Activated T-helper 17 cell treated with anti-CD3 and anti-CD28 coated beads, Interleukin-2, amount 50 U/mL, for 72 hours (primary cell): ENCODE results near the gene CLEC17A. TPM values are rescaled to one million over a fixed set of nuclear protein-coding genes. Genes with fewer than 3 reads are reported as not detected.

ENCODE experiments used
- ATAC-seq: fragments of 150-1000 bp; cut with Tn5 transposase; replicated peaks from 2 replicates; pipeline ENCODE4 v1.10.0; 2021; ENCODE audit warnings: mild to moderate bottlenecking, moderate library complexity
- H3K27ac Mint-ChIP-seq: one replicate; pipeline ENCODE4 v1.8.0; 2022; ENCODE audit warnings: mixed read lengths
- H3K27me3 Mint-ChIP-seq: one replicate; pipeline ENCODE4 v1.8.0; 2022; ENCODE audit warnings: mixed read lengths
- H3K36me3 Mint-ChIP-seq: one replicate; pipeline ENCODE4 v1.8.0; 2022; ENCODE audit warnings: low read depth, mild to moderate bottlenecking, mixed read lengths
- H3K4me1 Mint-ChIP-seq: one replicate; pipeline ENCODE4 v1.8.0; 2022; ENCODE audit warnings: mixed read lengths
- H3K4me3 Mint-ChIP-seq: one replicate; pipeline ENCODE4 v1.8.0; 2022; ENCODE audit warnings: mild to moderate bottlenecking, mixed read lengths
- H3K9me3 Mint-ChIP-seq: one replicate; pipeline ENCODE4 v1.8.0; 2022; ENCODE audit warnings: mixed read lengths
- total RNA-seq, 2 donors: library from RNA; stranded (reverse); gene quantifications; one replicate each; pipeline ENCODE4 v1.2.3, GENCODE V29; 2022

The CLEC17A gene
- total RNA-seq, 2 donors from 2014 or later, result 0.78 to 2.0 TPM

DNA sequence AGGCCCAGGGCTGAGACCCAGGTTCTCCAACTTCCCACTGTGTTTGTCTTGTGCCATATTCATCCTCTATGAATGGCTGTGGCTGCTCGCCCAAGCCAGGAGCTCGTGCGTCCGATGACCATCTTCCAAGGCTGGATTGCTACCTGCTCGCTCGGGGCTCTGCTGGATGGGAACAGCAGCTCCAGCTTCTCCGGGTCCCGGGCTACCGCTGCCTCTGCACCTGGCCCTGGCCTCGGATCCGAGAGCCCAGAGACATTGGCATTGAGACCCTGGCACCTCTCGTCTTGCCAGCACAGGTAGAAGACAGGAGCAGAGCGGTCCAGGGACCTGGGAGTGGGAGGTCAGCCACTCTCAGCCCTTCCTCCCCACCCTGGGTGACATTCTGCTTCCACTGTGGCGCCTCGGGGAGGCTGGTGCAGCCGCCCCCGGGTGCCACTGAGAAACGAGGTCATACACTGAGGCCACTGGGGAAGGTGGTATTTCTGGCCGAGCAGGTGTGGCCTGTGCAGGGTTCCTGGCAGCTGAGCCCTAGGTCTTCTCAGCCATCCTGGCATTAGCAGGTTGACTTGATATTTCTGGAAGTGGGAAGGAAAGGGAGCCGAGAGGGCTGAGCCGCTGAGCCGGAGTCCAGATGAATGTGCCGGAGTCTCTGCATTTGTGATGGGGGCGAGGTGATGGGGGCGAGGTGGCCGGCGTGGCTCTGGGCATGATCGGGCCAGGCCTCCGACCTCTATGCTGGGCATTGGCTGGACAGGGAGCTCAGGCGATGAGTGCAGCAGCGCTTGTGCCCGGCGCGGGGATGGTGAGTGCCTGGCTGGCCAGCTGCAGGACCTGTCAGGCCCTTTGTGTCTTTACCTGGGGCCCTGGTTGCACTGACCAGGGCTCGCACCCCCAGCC, 29.6 kb upstream of the CLEC17A start:
- peaks cover 23% of the 10 kb centered on the region for H3K36me3 Mint-ChIP-seq
- H3K4me3 Mint-ChIP-seq, result no peak overlapping the region

DNA sequence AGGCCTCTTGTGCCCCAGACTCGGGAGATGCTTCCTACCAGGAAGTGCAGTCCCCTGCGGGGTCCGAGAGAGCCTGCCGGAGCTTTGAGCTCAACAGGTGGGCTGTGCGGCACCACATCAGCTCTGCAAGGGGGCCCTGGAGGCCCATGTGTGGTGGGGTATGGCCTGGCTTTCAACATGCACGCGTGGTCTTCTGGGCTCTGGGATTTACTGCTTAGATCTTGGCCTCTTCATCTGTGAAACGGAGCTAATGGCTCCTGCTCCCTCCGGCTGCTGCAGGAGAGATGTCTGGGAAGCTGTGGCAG, 29.0 kb upstream of the CLEC17A start:
- no peak for ATAC-seq
- peaks cover 19% of the 10 kb centered on the region for H3K4me1 Mint-ChIP-seq
- H3K27me3 Mint-ChIP-seq, result no peaks in the 10 kb centered on the region
- H3K27ac Mint-ChIP-seq, result peak overlapping the region; percentile 66
- H3K4me3 Mint-ChIP-seq, result no peak overlapping the region
- peaks cover 17% of the 10 kb centered on the region for H3K36me3 Mint-ChIP-seq
- no peaks in the 10 kb centered on the region for H3K9me3 Mint-ChIP-seq

More for the DNA sequence above, 29.6 kb upstream of the CLEC17A start:
- ATAC-seq, result no peak
- Mint-ChIP-seq H3K4me1 (peaks cover 19% of the 10 kb centered on the region), H3K27me3 (no peaks in the 10 kb centered on the region), H3K27ac (peak overlapping the region; percentile 66), H3K9me3 (no peaks in the 10 kb centered on the region)

DNA sequence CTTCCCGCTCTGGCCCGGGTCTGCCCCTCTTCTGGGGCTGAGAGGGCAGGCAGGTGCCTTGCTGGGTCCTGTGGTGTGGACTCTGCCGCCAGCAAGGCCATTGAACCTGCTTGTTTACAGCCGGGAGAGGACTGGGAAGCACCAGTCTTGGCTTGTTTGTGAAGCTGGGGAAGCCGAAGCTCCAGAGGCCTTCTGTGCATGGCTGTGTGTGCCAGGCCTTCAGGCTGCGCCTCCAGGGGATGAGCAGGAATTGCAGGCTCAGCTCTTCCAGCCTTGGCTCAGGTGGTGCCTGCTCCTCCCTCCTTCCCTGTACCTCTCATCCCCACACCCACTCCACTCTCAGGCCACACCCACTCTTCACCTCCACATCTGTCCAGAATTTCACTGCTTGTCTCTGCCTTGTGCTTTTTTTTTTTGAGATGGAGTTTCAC, 28.5 kb upstream of the CLEC17A start:
- H3K4me1 Mint-ChIP-seq, result peaks cover 19% of the 10 kb centered on the region
- no peak for ATAC-seq
- H3K9me3 Mint-ChIP-seq, result no peaks in the 10 kb centered on the region
- no peak overlapping the region for H3K27ac Mint-ChIP-seq
- no peaks in the 10 kb centered on the region for H3K27me3 Mint-ChIP-seq
- peaks cover 16% of the 10 kb centered on the region for H3K36me3 Mint-ChIP-seq
- no peak overlapping the region for H3K4me3 Mint-ChIP-seq

DNA sequence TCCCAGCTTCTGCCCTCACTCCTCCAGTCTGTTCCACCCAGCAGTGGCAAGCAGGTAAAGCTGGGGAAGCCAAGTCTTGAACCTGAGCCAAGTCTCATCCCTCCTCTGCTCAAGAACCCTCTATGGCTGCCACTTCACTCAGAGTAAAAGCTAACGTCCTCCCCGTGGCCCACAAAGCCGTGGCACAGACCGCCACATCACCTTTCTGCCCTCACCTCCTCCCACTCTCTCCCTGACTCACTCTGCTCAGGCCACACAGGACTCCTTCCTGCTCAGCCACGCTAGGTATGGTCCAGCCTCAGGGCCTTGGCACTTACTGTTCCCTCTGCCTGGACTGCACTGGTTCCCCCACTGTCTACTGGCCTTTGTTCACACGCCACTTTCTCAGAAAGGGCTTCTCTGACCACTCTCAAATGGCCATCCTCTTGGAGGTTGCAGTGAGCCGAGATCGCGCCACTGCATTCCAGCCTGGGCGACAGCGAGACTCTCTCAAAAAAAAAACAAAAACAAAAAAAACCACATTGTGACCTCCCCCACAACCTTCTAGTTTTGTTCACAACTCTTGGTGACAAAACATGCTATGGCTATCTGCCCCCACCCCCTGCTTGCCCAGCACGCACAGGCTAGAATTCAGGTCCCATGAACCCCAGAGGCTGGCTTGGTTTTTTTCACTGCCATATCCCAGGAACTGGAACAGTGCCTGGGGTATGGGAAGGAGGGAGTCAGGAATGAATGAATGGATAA, 26.8 kb upstream of the CLEC17A start:
- Mint-ChIP-seq H3K9me3 (no peaks in the 10 kb centered on the region), H3K4me1 (peaks cover 13% of the 10 kb centered on the region), H3K4me3 (peak overlapping the region; percentile 70), H3K36me3 (peaks cover 10% of the 10 kb centered on the region), H3K27ac (peak overlapping the region; percentile 90), H3K27me3 (no peaks in the 10 kb centered on the region)
- ATAC-seq, result peak; percentile 84

DNA sequence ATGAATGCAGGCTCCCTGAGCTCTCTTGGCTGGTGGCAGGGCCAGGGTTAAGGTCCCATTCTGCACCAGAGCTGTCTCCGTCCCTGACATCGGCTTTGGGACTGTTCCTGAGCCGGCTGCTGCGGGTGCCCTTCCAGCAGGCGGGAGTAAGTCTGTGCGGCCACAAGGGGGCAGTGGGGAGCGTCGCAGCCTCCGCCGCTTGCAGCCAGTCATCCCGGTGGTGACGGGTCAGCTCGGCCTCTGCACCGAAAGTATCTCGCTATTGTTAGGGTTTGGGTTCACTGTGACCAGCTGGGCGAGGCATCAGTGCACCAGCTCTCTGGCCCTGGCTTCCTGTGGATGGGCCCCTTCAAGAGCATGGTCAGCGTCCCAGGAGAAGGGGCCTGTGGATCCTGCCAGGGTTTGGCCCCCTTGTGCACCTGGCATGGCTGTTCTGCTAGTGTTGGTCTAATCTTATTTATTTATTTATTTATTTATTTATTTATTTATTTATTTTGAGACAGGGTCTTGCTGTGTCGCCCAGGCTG, 26.2 kb upstream of the CLEC17A start:
- ATAC-seq, result peak; percentile 84
- H3K4me1 Mint-ChIP-seq, result peaks cover 13% of the 10 kb centered on the region
- peak overlapping the region; percentile 90 for H3K27ac Mint-ChIP-seq
- H3K9me3 Mint-ChIP-seq, result no peaks in the 10 kb centered on the region
- H3K4me3 Mint-ChIP-seq, result peak overlapping the region; percentile 70
- no peaks in the 10 kb centered on the region for H3K27me3 Mint-ChIP-seq
- H3K36me3 Mint-ChIP-seq, result peaks cover 10% of the 10 kb centered on the region

DNA sequence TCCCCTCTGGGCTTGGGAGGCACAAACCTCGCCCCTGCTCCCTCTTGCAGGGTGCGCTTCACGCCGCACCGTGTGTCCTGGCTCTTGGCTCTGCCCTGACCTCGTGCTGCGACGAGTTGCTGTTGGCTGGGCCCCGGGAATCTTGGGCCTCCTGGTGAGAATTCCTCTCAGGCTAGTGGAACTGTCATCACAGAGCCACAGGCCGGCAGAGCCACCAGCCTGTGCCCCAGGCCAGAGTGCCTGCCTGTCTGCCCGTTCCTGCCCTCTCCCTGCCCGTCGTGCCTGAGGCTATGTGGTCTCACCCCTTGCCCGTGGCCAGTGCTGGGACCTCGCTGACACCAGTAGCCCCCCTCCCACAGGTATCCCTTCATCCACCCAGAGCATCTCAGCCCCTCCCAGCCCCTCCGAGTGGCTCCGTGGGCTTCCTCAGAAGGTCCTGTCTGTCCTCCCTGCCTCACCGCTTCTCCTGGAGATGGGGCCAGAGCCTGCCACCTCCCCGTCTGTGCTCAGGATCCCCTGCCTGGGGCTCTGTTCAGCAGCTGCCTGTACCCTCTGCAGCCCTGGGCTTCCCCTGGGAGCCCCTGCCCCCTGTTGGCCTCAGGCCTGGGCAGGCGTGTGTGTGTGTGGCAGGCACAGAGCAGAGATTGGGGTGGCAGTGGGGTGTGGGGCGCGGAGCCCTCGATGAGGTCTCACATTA, 24.4 kb upstream of the CLEC17A start:
- ATAC-seq, result no peak
- no peaks in the 10 kb centered on the region for H3K9me3 Mint-ChIP-seq
- H3K27ac Mint-ChIP-seq, result no peak overlapping the region
- peaks cover 10% of the 10 kb centered on the region for H3K36me3 Mint-ChIP-seq
- H3K4me1 Mint-ChIP-seq, result peaks cover 13% of the 10 kb centered on the region
- no peaks in the 10 kb centered on the region for H3K27me3 Mint-ChIP-seq
- no peak overlapping the region for H3K4me3 Mint-ChIP-seq

DNA sequence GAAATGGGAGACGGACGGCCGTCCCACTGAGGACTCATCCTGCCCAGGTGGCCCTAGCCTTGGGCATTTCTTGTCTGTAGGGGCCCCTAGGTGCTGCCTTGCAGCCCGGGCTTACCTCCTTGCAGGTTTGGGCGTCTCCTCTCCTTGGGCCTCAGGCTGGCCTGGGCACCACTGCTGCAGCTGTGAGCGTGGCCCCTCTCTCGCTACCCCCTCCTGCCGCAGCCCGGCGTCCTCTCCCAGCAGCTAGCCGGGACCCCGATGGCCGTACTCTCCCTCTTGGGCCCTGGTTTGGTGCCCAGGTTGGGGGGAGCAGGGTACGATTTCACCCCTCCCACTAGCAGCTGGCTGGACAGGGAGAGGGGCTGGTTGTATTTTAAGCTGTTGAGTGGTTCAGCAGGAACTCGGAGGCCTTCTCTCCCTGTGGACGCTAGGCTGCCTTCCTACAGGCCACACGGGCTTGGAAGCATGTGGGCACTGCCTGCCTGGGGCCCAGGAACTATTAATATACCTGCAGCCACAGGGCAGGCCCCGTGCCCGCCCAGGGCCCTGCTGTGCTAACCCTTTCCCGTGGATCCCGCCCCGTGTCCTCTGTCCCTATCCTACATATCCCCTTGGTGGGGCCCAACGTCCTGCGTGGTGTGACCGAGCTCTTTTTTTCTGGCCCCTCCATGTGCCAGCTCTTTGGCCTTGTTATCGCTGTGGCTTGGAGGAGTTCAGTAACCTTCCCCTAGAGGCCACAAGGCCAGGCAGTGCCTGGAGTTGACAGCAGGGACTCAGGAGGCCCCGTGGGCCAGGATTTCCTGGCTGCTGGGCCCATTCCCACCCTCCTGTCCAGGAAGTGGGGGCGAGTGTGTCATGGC, 22.7 kb upstream of the CLEC17A start:
- ATAC-seq, result no peak
- Mint-ChIP-seq H3K4me3 (no peak overlapping the region), H3K9me3 (no peaks in the 10 kb centered on the region), H3K27ac (peak overlapping the region; percentile 69), H3K27me3 (no peaks in the 10 kb centered on the region), H3K4me1 (peaks cover 13% of the 10 kb centered on the region), H3K36me3 (peaks cover 15% of the 10 kb centered on the region)

DNA sequence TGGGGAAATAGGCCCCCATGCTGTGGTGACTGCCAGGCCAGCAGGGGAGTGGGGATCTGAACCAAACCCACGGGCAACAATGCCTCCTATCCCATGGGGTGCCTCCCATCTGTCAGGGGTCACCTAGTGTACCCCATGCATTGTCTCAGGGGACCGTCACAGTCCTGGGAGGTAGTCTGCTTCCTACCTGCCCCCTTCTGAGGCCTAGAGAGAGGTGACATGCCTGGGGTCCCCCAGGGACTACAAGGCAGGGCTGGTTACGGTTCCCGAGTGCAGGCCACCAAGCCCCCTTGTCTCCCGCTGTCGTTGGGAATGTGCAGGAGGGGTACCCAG, 22.1 kb upstream of the CLEC17A start:
- H3K36me3 Mint-ChIP-seq, result peaks cover 16% of the 10 kb centered on the region
- H3K27me3 Mint-ChIP-seq, result no peaks in the 10 kb centered on the region
- no peak for ATAC-seq
- peaks cover 11% of the 10 kb centered on the region for H3K4me1 Mint-ChIP-seq
- H3K27ac Mint-ChIP-seq, result peak overlapping the region; percentile 69
- H3K9me3 Mint-ChIP-seq, result no peaks in the 10 kb centered on the region
- H3K4me3 Mint-ChIP-seq, result no peak overlapping the region

DNA sequence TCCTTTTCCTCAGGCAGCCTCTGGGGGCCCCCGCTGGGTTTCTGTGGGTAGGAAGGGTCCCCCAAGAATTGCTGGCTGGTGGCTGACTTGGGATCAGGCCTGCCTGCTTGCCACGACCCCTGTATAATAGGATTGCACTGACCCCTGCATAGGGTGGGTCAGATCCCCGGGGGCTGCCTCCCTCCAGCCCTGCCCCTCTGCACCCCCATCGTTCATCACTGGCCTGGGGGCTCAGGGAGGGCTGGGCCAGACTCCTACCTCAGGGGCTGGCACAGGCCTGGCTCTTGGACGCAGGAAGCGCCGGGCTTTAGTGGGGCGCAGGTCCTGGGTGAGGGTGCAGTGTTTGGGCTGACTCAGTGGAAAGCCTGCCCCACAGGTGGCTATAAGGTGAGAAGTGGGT, 21.6 kb upstream of the CLEC17A start:
- Mint-ChIP-seq H3K4me3 (no peak overlapping the region), H3K27ac (no peak overlapping the region), H3K4me1 (peaks cover 6% of the 10 kb centered on the region), H3K36me3 (peaks cover 16% of the 10 kb centered on the region), H3K27me3 (no peaks in the 10 kb centered on the region), H3K9me3 (no peaks in the 10 kb centered on the region)
- no peak for ATAC-seq

DNA sequence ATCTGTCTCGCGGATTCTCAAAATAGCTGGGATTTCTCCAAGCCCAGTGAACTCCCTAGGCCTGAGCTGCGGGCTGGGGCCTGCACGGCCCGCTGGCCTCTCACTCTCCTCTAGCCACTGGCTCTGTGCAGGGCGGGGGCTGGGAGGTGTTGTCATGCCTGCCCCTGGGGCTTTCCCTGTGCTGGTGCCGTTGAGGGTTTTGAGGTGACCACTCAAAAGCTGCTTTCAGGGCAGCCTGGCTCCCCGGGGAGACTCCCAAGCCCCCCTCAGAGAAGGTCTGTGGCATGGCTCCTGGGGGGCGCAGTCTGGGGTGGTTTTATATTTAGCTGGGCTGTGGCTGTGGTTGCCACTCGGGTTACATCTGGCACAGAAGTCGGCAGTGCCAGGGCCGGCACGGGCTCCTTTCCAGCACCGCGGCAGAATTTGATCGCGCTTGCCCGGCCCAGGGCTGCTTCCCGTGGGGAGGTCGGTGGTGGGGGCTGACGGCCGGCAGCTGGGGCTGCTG, 21.0 kb upstream of the CLEC17A start:
- peaks cover 13% of the 10 kb centered on the region for H3K36me3 Mint-ChIP-seq
- no peak overlapping the region for H3K4me3 Mint-ChIP-seq
- H3K27me3 Mint-ChIP-seq, result no peaks in the 10 kb centered on the region
- H3K9me3 Mint-ChIP-seq, result no peaks in the 10 kb centered on the region
- no peak for ATAC-seq
- H3K4me1 Mint-ChIP-seq, result no peaks in the 10 kb centered on the region
- no peak overlapping the region for H3K27ac Mint-ChIP-seq

DNA sequence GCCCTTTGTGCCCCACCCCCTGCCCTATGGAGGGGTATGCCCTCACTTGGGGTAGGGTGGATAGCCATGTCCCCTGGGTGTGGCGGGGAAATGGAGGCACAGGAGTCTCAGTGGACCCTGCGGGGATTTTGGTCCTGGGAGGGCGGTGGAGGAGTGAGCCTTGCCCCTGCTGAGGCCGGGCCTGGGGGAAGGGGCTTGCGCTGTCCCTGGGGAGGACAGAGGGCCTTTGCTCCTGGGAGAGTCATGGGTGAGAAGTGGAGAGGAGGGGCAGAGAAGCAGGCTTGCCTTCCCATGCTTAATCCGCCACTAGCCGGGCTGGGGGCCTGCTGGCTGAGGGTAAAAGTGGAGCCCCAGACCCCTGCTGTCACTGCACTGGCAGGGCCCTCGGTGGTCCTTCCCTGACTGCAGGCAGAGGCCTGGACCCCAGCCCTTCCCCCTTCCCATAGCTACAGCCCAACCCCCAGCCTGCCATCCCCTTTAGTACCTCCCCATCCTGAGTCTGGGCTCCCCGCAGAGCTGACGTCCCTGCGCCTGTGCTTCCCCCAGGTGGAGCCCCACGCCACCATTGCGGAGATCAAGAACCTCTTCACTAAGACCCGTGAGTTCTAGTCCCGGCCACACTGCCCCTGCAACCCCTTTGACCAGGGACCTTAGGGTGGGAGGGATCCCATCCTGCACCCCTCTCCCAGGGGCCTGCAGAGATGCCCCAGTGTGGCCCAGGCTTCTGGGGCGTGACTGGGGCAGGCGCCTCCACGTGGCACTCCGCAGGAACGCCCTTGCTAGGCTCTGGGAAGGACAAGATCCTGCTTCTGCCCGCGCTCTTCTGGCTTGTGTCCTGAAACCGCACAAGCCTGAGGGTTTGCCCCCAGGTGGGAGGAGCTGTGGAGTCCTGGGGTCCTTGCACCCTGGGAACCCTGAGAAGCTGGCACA, 20.0 kb upstream of the CLEC17A start:
- no peaks in the 10 kb centered on the region for H3K9me3 Mint-ChIP-seq
- no peaks in the 10 kb centered on the region for H3K27me3 Mint-ChIP-seq
- peaks cover 23% of the 10 kb centered on the region for H3K36me3 Mint-ChIP-seq
- H3K4me1 Mint-ChIP-seq, result no peaks in the 10 kb centered on the region
- ATAC-seq, result no peak
- H3K27ac Mint-ChIP-seq, result no peak overlapping the region
- no peak overlapping the region for H3K4me3 Mint-ChIP-seq

DNA sequence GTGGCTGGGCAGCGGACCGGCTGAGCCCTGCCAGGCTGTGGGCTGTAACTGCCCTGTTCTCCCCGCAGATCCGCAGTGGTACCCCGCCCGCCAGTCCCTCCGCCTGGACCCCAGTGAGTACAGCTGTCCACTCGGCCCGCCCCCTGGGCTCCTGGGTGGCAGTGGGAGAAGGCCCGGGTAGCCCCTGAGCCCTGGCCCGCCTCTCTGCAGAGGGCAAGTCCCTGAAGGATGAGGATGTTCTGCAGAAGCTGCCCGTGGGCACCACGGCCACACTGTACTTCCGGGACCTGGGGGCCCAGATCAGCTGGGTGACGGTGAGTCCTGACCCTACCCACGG, 19.3 kb upstream of the CLEC17A start:
- Mint-ChIP-seq H3K27ac (peak overlapping the region; percentile 65), H3K9me3 (no peaks in the 10 kb centered on the region), H3K4me3 (no peak overlapping the region), H3K4me1 (peaks cover 4% of the 10 kb centered on the region), H3K36me3 (peaks cover 30% of the 10 kb centered on the region), H3K27me3 (no peaks in the 10 kb centered on the region)
- no peak for ATAC-seq
